Measurements from ENCODE around the gene ALKBH8. TPM values are rescaled to one million over a fixed set of nuclear protein-coding genes. Genes with fewer than 3 reads are reported as not detected.
"Not testable (repeated sequence)": the region's sequence is repeated elsewhere in the genome, so short reads cannot be mapped to it uniquely, and the experiment has no call there.

Gene ALKBH8
- total RNA-seq, 4 donors from 2014 or later = 4.4 to 11.8 (median 7.1) TPM

GRCh38 chr11:107577346-107577711 lies 11.8 kb upstream of the ALKBH8 start:
- no peak for ATAC-seq (ENCODE audit: low FRiP score)
- DNase-seq (ENCODE audit: low spot score) = no peak
- no peak for TF ChIP-seq CTCF (IDR thresholded peaks at IDR 0.05)

- DNase-seq (ENCODE audit: low spot score) = peak; percentile 56
- not testable (repeated sequence) for ATAC-seq (ENCODE audit: low FRiP score)
Observed at GRCh38 chr11:107576497-107577345, 11.2 kb upstream of the ALKBH8 start.

GRCh38 chr11:107573438-107573837 lies 7.9 kb upstream of the ALKBH8 start:
- no peak for ATAC-seq (ENCODE audit: low FRiP score)
- no peak for TF ChIP-seq CTCF (IDR thresholded peaks at IDR 0.05)
- no peak for DNase-seq (ENCODE audit: low spot score)

GRCh38 chr11:107570015-107570414 lies 4.5 kb upstream of the ALKBH8 start:
- ATAC-seq (ENCODE audit: low FRiP score) (no peak), DNase-seq (ENCODE audit: low spot score) (no peak)
- TF ChIP-seq CTCF (IDR thresholded peaks at IDR 0.05) = no peak

- DNase-seq (ENCODE audit: low spot score) = no peak
- TF ChIP-seq CTCF (IDR thresholded peaks at IDR 0.05) = no peak
Observed at GRCh38 chr11:107567739-107568335, 2.3 kb upstream of the ALKBH8 start.

GRCh38 chr11:107566569-107566968 lies 1.0 kb upstream of the ALKBH8 start:
- no peak for DNase-seq (ENCODE audit: low spot score)
- ATAC-seq (ENCODE audit: low FRiP score) = no peak
- TF ChIP-seq CTCF (IDR thresholded peaks at IDR 0.05) = no peak

More at GRCh38 chr11:107567739-107568335, 2.3 kb upstream of the ALKBH8 start:
- ATAC-seq (ENCODE audit: low FRiP score) = no peak

- not testable (repeated sequence) for DNase-seq (ENCODE audit: low spot score)
- ATAC-seq (ENCODE audit: low FRiP score) = peak; percentile 60
Observed at GRCh38 chr11:107565955-107566501, 493 bp upstream of the ALKBH8 start.

- no peak for TF ChIP-seq CTCF (IDR thresholded peaks at IDR 0.05)
- ATAC-seq (ENCODE audit: low FRiP score) = no peak
Observed at GRCh38 chr11:107564877-107565218, 687 bp downstream of the ALKBH8 start.

More at GRCh38 chr11:107564877-107565218, 687 bp downstream of the ALKBH8 start:
- DNase-seq (ENCODE audit: low spot score) = no peak
